ENCODE measurements around the gene NCAM1.

DNA sequence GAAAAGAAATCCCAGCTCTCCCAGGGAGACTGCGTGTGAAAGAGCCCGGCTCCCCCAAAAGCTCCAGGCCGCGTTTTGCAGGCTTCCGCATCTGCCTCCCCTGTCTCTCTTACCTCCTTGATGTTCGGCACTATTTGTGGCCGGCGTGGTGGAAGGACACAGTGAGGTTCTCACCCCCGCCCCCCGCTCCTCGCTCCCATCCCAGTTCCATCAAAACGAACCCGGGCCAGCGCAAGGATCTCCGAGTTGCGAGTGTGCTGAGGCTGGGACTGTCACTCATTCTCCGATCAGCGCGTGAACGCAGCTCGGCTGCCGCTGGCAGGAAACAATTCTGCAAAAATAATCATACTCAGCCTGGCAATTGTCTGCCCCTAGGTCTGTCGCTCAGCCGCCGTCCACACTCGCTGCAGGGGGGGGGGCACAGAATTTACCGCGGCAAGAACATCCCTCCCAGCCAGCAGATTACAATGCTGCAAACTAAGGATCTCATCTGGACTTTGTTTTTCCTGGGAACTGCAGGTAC lies at the start of gene NCAM1:
- TF ChIP-seq POLR2A (IDR thresholded peaks at IDR 0.05; ENCODE audit: low read length) (no peak), GATA1 (IDR thresholded peaks at IDR 0.05; ENCODE audit: low read depth, low read length) (no peak)
